Neural cell (in vitro differentiated cells): Measurements from ENCODE around the gene KCNA3. TPM values are rescaled to one million over a fixed set of nuclear protein-coding genes. Genes with fewer than 3 reads are reported as not detected.
A peak's percentile ranks its signal among the peaks of the same experiment; 100 is the strongest.

Experiments used
- H2AFZ ChIP-seq: fragments of 200-600, 300-800 bp; sonication (generic), shearing (Covaris generic); 2 replicates; pipeline ENCODE4 v1.6.0; 2014; ENCODE audit warnings: low read depth, mild to moderate bottlenecking, antibody characterized with exemption, low read length, moderate library complexity
- H3F3A ChIP-seq: fragments of 200-600 bp; shearing (Covaris generic); 2 replicates; pipeline ENCODE4 v1.6.1; 2016; ENCODE audit warnings: mild to moderate bottlenecking, moderate library complexity, mixed read lengths, antibody characterized with exemption, low read length; ENCODE audit not compliant: insufficient read depth, poor library complexity, severe bottlenecking
- H3K27ac ChIP-seq: fragments of 200-600, 300-800 bp; sonication (generic), shearing (Covaris generic); 2 replicates; pipeline ENCODE4 v1.5.1; 2014; ENCODE audit warnings: mild to moderate bottlenecking, low read length, moderate library complexity
- H3K27me3 ChIP-seq: fragments of 300-800, 200-600 bp; sonication (generic), shearing (Covaris generic); 2 replicates; pipeline ENCODE4 v1.6.0; 2014; ENCODE audit warnings: mild to moderate bottlenecking, low read depth, low read length, moderate library complexity; ENCODE audit not compliant: insufficient read depth
- H3K36me3 ChIP-seq: fragments of 300-800, 200-600 bp; sonication (generic), shearing (Covaris generic); 2 replicates; pipeline ENCODE4 v1.5.1; 2014; ENCODE audit warnings: mild to moderate bottlenecking, antibody characterized with exemption, low read length, moderate library complexity; ENCODE audit not compliant: insufficient read depth
- H3K4me2 ChIP-seq: fragments of 300-800, 200-600 bp; sonication (generic), shearing (Covaris generic); 2 replicates; pipeline ENCODE4 v1.6.0; 2014; ENCODE audit warnings: mild to moderate bottlenecking, low read length
- H3K4me3 ChIP-seq: fragments of 300-800, 200-600 bp; sonication (generic), shearing (Covaris generic); 2 replicates; pipeline ENCODE4 v1.5.1; 2014; ENCODE audit warnings: mild to moderate bottlenecking, low read length, moderate library complexity
- H3K79me2 ChIP-seq: fragments of 200-600 bp; shearing (Covaris generic); replicated peaks from 2 replicates; pipeline ENCODE4 v1.6.0; 2014; ENCODE audit warnings: mild to moderate bottlenecking, low read length, moderate library complexity; ENCODE audit not compliant: insufficient read depth
- H3K9ac ChIP-seq: fragments of 300-800, 200-600 bp; sonication (generic), shearing (Covaris generic); 2 replicates; pipeline ENCODE4 v1.6.1; 2016; ENCODE audit warnings: mild to moderate bottlenecking, low read length, mixed read lengths
- H3K9me2 ChIP-seq: fragments of 200-600 bp; shearing (Covaris generic); 2 replicates; pipeline ENCODE4 v1.6.1; 2016; ENCODE audit warnings: mild to moderate bottlenecking, low read length, mixed read lengths; ENCODE audit not compliant: insufficient read depth
- H3K9me3 ChIP-seq: fragments of 200-600, 300-800 bp; sonication (generic), shearing (Covaris generic); 2 replicates; pipeline ENCODE4 v1.6.1; 2016; ENCODE audit warnings: mild to moderate bottlenecking, mixed run types, low read length, moderate library complexity, mixed read lengths
- H4K20me1 ChIP-seq: fragments of 200-600 bp; shearing (Covaris generic); 2 replicates; pipeline ENCODE4 v1.6.1; 2016; ENCODE audit warnings: mild to moderate bottlenecking, mixed run types; ENCODE audit not compliant: insufficient read depth
- CTCF ChIP-seq: fragments of 450-650 bp; IDR thresholded peaks from 2 replicates; pipeline ENCODE4 v1.5.1; 2014; ENCODE audit warnings: antibody characterized with exemption, mild to moderate bottlenecking, moderate library complexity; ENCODE audit not compliant: poor library complexity, severe bottlenecking
- EP300 ChIP-seq: fragments of 450-650 bp; conservative IDR thresholded peaks from 2 replicates; pipeline ENCODE4 v1.6.1; 2014; ENCODE audit warnings: antibody characterized with exemption, mild to moderate bottlenecking, moderate library complexity; ENCODE audit not compliant: poor library complexity, severe bottlenecking
- EZH2 ChIP-seq: fragments of 200-600, 300-800 bp; shearing (Covaris generic), sonication (generic); IDR thresholded peaks from 2 replicates; pipeline ENCODE4 v1.6.1; 2014; ENCODE audit warnings: antibody characterized with exemption, low read length, borderline replicate concordance, mild to moderate bottlenecking; ENCODE audit not compliant: insufficient read depth, poor library complexity, severe bottlenecking
- MXI1 ChIP-seq: fragments of 450-650 bp; conservative IDR thresholded peaks from 2 replicates; pipeline ENCODE4 v1.6.1; 2014; ENCODE audit warnings: antibody characterized with exemption, mild to moderate bottlenecking; ENCODE audit not compliant: poor library complexity, severe bottlenecking
- POLR2AphosphoS5 ChIP-seq: IDR thresholded peaks from 2 replicates; pipeline ENCODE4 v1.6.1; 2012
- RAD21 ChIP-seq: fragments of 450-650 bp; conservative IDR thresholded peaks from 2 replicates; pipeline ENCODE4 v1.6.1; 2014; ENCODE audit warnings: antibody characterized with exemption, mild to moderate bottlenecking, moderate library complexity
- REST ChIP-seq: IDR thresholded peaks from 2 replicates; pipeline ENCODE4 v1.6.1; 2012; ENCODE audit warnings: borderline replicate concordance
- SMC3 ChIP-seq: fragments of 450-650 bp; conservative IDR thresholded peaks from 2 replicates; pipeline ENCODE4 v1.6.1; 2014; ENCODE audit warnings: antibody characterized with exemption, mild to moderate bottlenecking, moderate library complexity; ENCODE audit not compliant: poor library complexity
- TAF1 ChIP-seq: IDR thresholded peaks from 2 replicates; pipeline ENCODE4 v1.6.1; 2012; ENCODE audit warnings: low read depth
- polyA plus RNA-seq: library from polyadenylated mRNA; depleted of rRNA; stranded (reverse); fragments of >200 nt; gene quantifications from 2 replicates; pipeline ENCODE4 v1.2.3, GENCODE V29; 2014

KCNA3 gene
- polyA plus RNA-seq, 1 donor from 2014 or later = 5.6 TPM

GRCh38 chr1:110645821-110646735 lies 28.7 kb downstream of the KCNA3 start:
- Histone ChIP-seq H3K4me3 (no peak overlapping the region), H3K9me2 (no peaks in the 10 kb centered on the region), H2AFZ (peak overlapping the region; percentile 5), H3F3A (no peaks in the 10 kb centered on the region), H3K27ac (peak overlapping the region; percentile 12), H3K27me3 (no peaks in the 10 kb centered on the region), H3K9ac (no peak overlapping the region), H3K36me3 (no peaks in the 10 kb centered on the region), H3K79me2 (no peaks in the 10 kb centered on the region), H3K4me2 (no peak overlapping the region), H3K9me3 (no peaks in the 10 kb centered on the region), H4K20me1 (no peaks in the 10 kb centered on the region)
- TF ChIP-seq EP300 = no peak
- TF ChIP-seq REST = no peak
- no peak for TF ChIP-seq RAD21
- TF ChIP-seq CTCF = no peak
- TF ChIP-seq EZH2 = no peak
- TF ChIP-seq MXI1 = no peak
- TF ChIP-seq POLR2AphosphoS5 = no peak
- no peak for TF ChIP-seq TAF1
- TF ChIP-seq SMC3 = no peak

- H3K79me2 ChIP-seq = no peaks in the 10 kb centered on the region
- no peaks in the 10 kb centered on the region for H4K20me1 ChIP-seq
Measured at GRCh38 chr1:110645211-110645610, 29.5 kb downstream of the KCNA3 start.

More at GRCh38 chr1:110645211-110645610, 29.5 kb downstream of the KCNA3 start:
- Histone ChIP-seq H3K27me3 (no peaks in the 10 kb centered on the region), H3K27ac (no peak overlapping the region), H3K9me3 (no peaks in the 10 kb centered on the region), H3K4me2 (no peak overlapping the region), H3K9ac (no peak overlapping the region), H2AFZ (no peak overlapping the region), H3K9me2 (no peaks in the 10 kb centered on the region), H3K4me3 (no peak overlapping the region), H3F3A (no peaks in the 10 kb centered on the region), H3K36me3 (no peaks in the 10 kb centered on the region)
- TF ChIP-seq TAF1 (no peak), EP300 (no peak), EZH2 (no peak), CTCF (no peak), MXI1 (no peak), RAD21 (no peak), REST (no peak), POLR2AphosphoS5 (no peak), SMC3 (no peak)
